ENCODE results near the gene ALKAL2.

DNA sequence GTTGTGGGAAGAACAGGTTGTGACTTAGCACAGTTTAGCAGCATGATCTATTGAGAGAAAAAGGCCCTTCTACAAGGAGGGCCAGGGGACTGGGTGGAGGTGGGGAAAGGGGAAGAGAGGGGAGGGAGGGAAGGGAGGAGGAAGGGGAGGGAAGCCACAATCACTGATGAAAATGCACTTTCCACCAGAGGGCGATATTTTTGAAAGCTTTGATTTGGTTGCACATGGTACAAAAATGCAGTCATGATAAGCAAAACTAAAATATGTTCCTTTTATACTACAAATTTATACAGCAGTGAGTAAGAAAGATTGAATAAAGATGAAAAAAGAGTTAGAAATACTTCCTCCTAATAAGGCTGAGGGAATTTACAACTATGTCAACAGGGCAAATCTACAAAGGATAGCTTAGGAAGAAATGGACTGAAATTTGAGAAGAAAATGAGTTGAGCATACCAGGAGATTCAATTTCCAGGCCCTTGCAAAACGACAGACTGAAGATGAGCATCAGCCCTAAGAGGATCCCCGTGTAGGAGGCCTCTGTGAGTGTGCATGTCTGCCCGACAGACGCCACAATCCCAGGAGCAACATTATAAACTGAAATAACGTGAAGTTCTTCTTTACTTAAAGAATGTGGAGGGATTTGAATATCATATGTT lies 41.3 kb downstream of the ALKAL2 start:
- TF ChIP-seq CREB1 (IDR thresholded peaks at IDR 0.05; ENCODE audit: low read depth) (no peak), MAX (IDR thresholded peaks at IDR 0.05) (no peak), TAF1 (IDR thresholded peaks at IDR 0.05; ENCODE audit: low read depth) (no peak)

Data from Ishikawa (cell line).